CD4-positive, alpha-beta T cell (primary cell): ENCODE measurements around the gene OR9A2. TPM values are rescaled to one million over a fixed set of nuclear protein-coding genes. Genes with fewer than 3 reads are reported as not detected.

Experiments used
- ATAC-seq: fragments of 200-7000 bp; cut with Tn5 transposase; one replicate; pipeline ENCODE4 v1.10.0; 2022; ENCODE audit warnings: mild to moderate bottlenecking; ENCODE audit not compliant: poor library complexity
- CTCF ChIA-PET: fragments of 350-600 bp; sonication (Branson Sonifier 250); formaldehyde crosslinking; loops from one replicate; lab custom pipeline; 2021; ENCODE audit warnings: antibody characterized with exemption, inconsistent platforms; lab: Charles Lee
- POLR2A ChIA-PET: fragments of 350-600 bp; sonication (Branson Sonifier 250); formaldehyde crosslinking; loops from one replicate; lab custom pipeline; 2021; ENCODE audit warnings: antibody characterized with exemption, inconsistent platforms; lab: Charles Lee
- DNase-seq, 14 experiments: peaks; one replicate each; pipeline ENCODE4 v3.0.0-alpha.2; 2013 to 2020; ENCODE audit warnings: mixed read lengths in 2 of 14
- H3K27ac ChIP-seq, 2 donors: one replicate each; pipeline versions ENCODE4 v1.5.1 to v1.7.0; 2013; ENCODE audit warnings: low read length in 2 of 2, low read depth in 1 of 2, mild to moderate bottlenecking in 1 of 2
- H3K27me3 ChIP-seq, 2 experiments: 1 replicate in 1 of 2; 2 replicates in 1 of 2; pipeline versions ENCODE4 v1.6.1 to v1.7.0; 2013; ENCODE audit warnings: low read length in 2 of 2, control low read depth in 1 of 2, mild to moderate bottlenecking in 1 of 2, moderate library complexity in 1 of 2; ENCODE audit not compliant: insufficient read depth in 2 of 2, control insufficient read depth in 1 of 2
- H3K36me3 ChIP-seq: one replicate; pipeline ENCODE4 v1.6.1; 2013; ENCODE audit warnings: low read length, control low read depth; ENCODE audit not compliant: insufficient read depth
- H3K4me1 ChIP-seq: one replicate; pipeline ENCODE4 v1.6.1; 2013; ENCODE audit warnings: low read length, control low read depth; ENCODE audit not compliant: insufficient read depth
- H3K4me3 ChIP-seq: one replicate; pipeline ENCODE4 v1.5.1; 2013; ENCODE audit warnings: mild to moderate bottlenecking, low read length, moderate library complexity
- H3K9me3 ChIP-seq, 2 experiments: 1 replicate in 1 of 2; 2 replicates in 1 of 2; pipeline versions ENCODE4 v1.6.1 to v1.7.0; 2013; ENCODE audit warnings: low read length in 2 of 2, mild to moderate bottlenecking in 2 of 2, control low read depth in 1 of 2, moderate library complexity in 1 of 2; ENCODE audit not compliant: control insufficient read depth in 1 of 2, insufficient read depth in 1 of 2
- H3K27ac Mint-ChIP-seq: one replicate; pipeline ENCODE4 v1.8.0; 2020; ENCODE audit warnings: mixed read lengths
- H3K27me3 Mint-ChIP-seq: one replicate; pipeline ENCODE4 v1.8.0; 2021; ENCODE audit warnings: mixed read lengths
- H3K36me3 Mint-ChIP-seq: one replicate; pipeline ENCODE4 v1.8.0; 2021; ENCODE audit warnings: low read depth, mixed read lengths
- H3K4me1 Mint-ChIP-seq: one replicate; pipeline ENCODE4 v1.8.0; 2021; ENCODE audit warnings: low read depth, mixed read lengths
- H3K4me3 Mint-ChIP-seq: one replicate; pipeline ENCODE4 v1.8.0; 2020; ENCODE audit warnings: mild to moderate bottlenecking, mixed read lengths
- H3K9me3 Mint-ChIP-seq: one replicate; pipeline ENCODE4 v1.8.0; 2020; ENCODE audit warnings: mixed read lengths
- intact Hi-C, 2 experiments: fragments of 100-400 bp; cut with DNase I in 1 of 2; cut with micrococcal nuclease in 1 of 2; formaldehyde crosslinking; loops; one replicate each; pipeline versions ENCODE4 v1.15.1 to v1.9.0; 2023 to 2025; cut with DNase I, micrococcal nuclease
- total RNA-seq, 174 experiments: library from RNA in 2 of 174; stranded (reverse) in 2 of 174; gene quantifications; one replicate each; pipeline ENCODE4 v1.2.3 and lab custom pipeline; 2021 to 2026
- TF ChIP-seq, protein P1 (sequence below): fragments of 200-600 bp; IDR thresholded peaks from one replicate; pipeline ENCODE4 v1.8.0; 2022; ENCODE audit warnings: antibody characterized with exemption, mild to moderate bottlenecking

OR9A2 gene
- total RNA-seq, 2 experiments from 2014 or later: not detected

DNA sequence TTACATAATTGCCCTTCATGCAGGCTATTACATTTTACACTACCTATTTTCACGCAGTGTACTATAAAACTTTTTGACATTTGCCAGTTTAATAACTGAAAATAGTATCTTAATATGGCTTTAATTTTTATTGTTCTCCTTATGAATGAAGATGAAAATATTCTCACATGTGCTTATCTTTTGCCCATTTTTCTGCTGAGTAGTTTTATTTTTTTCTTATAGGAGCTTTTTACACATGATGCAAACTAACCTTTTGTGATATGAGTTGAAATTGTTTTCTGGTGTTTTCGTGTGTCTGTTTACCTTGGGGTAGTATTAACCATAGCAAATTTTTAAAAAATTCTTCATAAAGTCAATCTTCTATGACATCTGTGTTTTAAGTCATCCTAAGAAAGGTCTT is 26.3 kb downstream of the OR9A2 start:
- H3K4me1 Mint-ChIP-seq: peaks cover 5% of the 10 kb centered on the region
- no peaks in the 10 kb centered on the region for H3K27me3 Mint-ChIP-seq
- H3K36me3 Mint-ChIP-seq: no peaks in the 10 kb centered on the region
- H3K4me1 ChIP-seq: peaks cover 6% of the 10 kb centered on the region
- no peak for DNase-seq
- H3K27ac Mint-ChIP-seq: no peak overlapping the region
- intact Hi-C loops: loop anchor here (1.0 to 10.0 kb wide), 8 partner anchors 146 to 698 kb away; no protein-coding TSS in a partner anchor
- H3K4me3 Mint-ChIP-seq: no peak overlapping the region
- POLR2A ChIA-PET: no interaction called here
- no peak overlapping the region for H3K4me3 ChIP-seq
- H3K9me3 ChIP-seq: no peaks in the 10 kb centered on the region
- TF ChIP-seq, protein P1, sequence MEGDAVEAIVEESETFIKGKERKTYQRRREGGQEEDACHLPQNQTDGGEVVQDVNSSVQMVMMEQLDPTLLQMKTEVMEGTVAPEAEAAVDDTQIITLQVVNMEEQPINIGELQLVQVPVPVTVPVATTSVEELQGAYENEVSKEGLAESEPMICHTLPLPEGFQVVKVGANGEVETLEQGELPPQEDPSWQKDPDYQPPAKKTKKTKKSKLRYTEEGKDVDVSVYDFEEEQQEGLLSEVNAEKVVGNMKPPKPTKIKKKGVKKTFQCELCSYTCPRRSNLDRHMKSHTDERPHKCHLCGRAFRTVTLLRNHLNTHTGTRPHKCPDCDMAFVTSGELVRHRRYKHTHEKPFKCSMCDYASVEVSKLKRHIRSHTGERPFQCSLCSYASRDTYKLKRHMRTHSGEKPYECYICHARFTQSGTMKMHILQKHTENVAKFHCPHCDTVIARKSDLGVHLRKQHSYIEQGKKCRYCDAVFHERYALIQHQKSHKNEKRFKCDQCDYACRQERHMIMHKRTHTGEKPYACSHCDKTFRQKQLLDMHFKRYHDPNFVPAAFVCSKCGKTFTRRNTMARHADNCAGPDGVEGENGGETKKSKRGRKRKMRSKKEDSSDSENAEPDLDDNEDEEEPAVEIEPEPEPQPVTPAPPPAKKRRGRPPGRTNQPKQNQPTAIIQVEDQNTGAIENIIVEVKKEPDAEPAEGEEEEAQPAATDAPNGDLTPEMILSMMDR: no peak
- H3K27ac ChIP-seq: no peak overlapping the region
- CTCF ChIA-PET: interaction anchor here (1.4 to 1.5 kb wide), 2 partner anchors 127 to 215 kb away, joined by 3 to 4 read pairs; no protein-coding TSS in a partner anchor
- no peaks in the 10 kb centered on the region for H3K27me3 ChIP-seq
- no peaks in the 10 kb centered on the region for H3K36me3 ChIP-seq
- no peak for ATAC-seq
- no peaks in the 10 kb centered on the region for H3K9me3 Mint-ChIP-seq

GRCh38 chr7:142999793-143000192 is 27.1 kb downstream of the OR9A2 start:
- Histone ChIP-seq H3K4me1 (peaks cover 6% of the 10 kb centered on the region), H3K36me3 (no peaks in the 10 kb centered on the region), H3K4me3 (no peak overlapping the region), H3K9me3 (no peaks in the 10 kb centered on the region), H3K27me3 (no peaks in the 10 kb centered on the region), H3K27ac (no peak overlapping the region)
- no peaks in the 10 kb centered on the region for H3K9me3 Mint-ChIP-seq
- H3K27me3 Mint-ChIP-seq: no peaks in the 10 kb centered on the region
- intact Hi-C loops: loop anchor here (5.0 to 10.0 kb wide), 7 partner anchors 185 to 697 kb away; no protein-coding TSS in a partner anchor
- ChIA-PET CTCF (interaction anchor here (1.3 kb wide), 2 partner anchors 367 to 465 kb away, joined by 3 to 4 read pairs; no protein-coding TSS in a partner anchor), POLR2A (no interaction called here)
- DNase-seq (no peak), ATAC-seq (no peak)
- H3K4me3 Mint-ChIP-seq: no peak overlapping the region
- no peaks in the 10 kb centered on the region for H3K36me3 Mint-ChIP-seq
- TF ChIP-seq, protein P1: no peak
- H3K27ac Mint-ChIP-seq: no peak overlapping the region
- peaks cover 5% of the 10 kb centered on the region for H3K4me1 Mint-ChIP-seq

- H3K4me1 ChIP-seq: peaks cover 6% of the 10 kb centered on the region
- H3K4me3 ChIP-seq: no peak overlapping the region
- Mint-ChIP-seq H3K27ac (no peak overlapping the region), H3K4me3 (no peak overlapping the region), H3K27me3 (no peaks in the 10 kb centered on the region), H3K4me1 (peaks cover 5% of the 10 kb centered on the region), H3K36me3 (no peaks in the 10 kb centered on the region), H3K9me3 (no peaks in the 10 kb centered on the region)
- no peak for ATAC-seq
- no peak overlapping the region for H3K27ac ChIP-seq
- H3K9me3 ChIP-seq: no peaks in the 10 kb centered on the region
- CTCF ChIA-PET: interaction anchor here (0.9 to 1.3 kb wide), 3 partner anchors 184 to 464 kb away, joined by 3 to 4 read pairs (median 3); no protein-coding TSS in a partner anchor
- no peaks in the 10 kb centered on the region for H3K36me3 ChIP-seq
- intact Hi-C loops: no loop called here
- no peak for DNase-seq
- TF ChIP-seq, protein P1: no peak
- no peaks in the 10 kb centered on the region for H3K27me3 ChIP-seq
- POLR2A ChIA-PET: no interaction called here
Measured at GRCh38 chr7:142998966-142999365, 28.0 kb downstream of the OR9A2 start.
